PC-3 (cell line): ENCODE measurements around the gene RALA. TPM values are rescaled to one million over a fixed set of nuclear protein-coding genes. Genes with fewer than 3 reads are reported as not detected.

Experiments used
- ATAC-seq: fragments of 200-7000 bp; cut with Tn5 transposase; 2 replicates; pipeline ENCODE4 v1.9.1; 2020; ENCODE audit warnings: mild to moderate bottlenecking, moderate library complexity
- BruUV-seq: library from RNA; stranded (reverse); fragments of 400-500 nt; replicated peaks from 2 replicates; lab custom pipeline; 2021; lab: Mats Ljungman, UMichigan
- CTCF ChIA-PET: fragments of 300-600 bp; sonication (Branson Sonifier 250); formaldehyde crosslinking; loops from one replicate; lab custom pipeline; 2022; ENCODE audit warnings: antibody characterized with exemption; lab: Charles Lee
- POLR2A ChIA-PET: fragments of 300-600 bp; sonication (Branson Sonifier 250); formaldehyde crosslinking; loops from one replicate; lab custom pipeline; 2022; ENCODE audit warnings: antibody characterized with exemption; ENCODE audit not compliant: unreplicated experiment; lab: Charles Lee
- DNase-seq: peaks from one replicate; pipeline ENCODE4 v3.0.0-alpha.2; 2015
- H2AFZ ChIP-seq: fragments of 300-600 bp; sonication (generic); 2 replicates; pipeline ENCODE4 v1.6.0; 2016; ENCODE audit warnings: antibody characterized with exemption, low read length
- H3F3A ChIP-seq: fragments of 300-600 bp; sonication (generic); one replicate; pipeline ENCODE4 v1.6.0; 2017; ENCODE audit warnings: antibody characterized with exemption, low read length, control low read depth, mild to moderate bottlenecking; ENCODE audit not compliant: unreplicated experiment
- H3K27ac ChIP-seq: fragments of 300-600 bp; sonication (generic); 2 replicates; pipeline ENCODE4 v1.5.1; 2016; ENCODE audit warnings: mild to moderate bottlenecking, low read length
- H3K27me3 ChIP-seq: fragments of 300-600 bp; sonication (generic); 2 replicates; pipeline ENCODE4 v1.6.1; 2016; ENCODE audit warnings: low read length, mixed read lengths
- H3K36me3 ChIP-seq: fragments of 300-600 bp; sonication (generic); 2 replicates; pipeline ENCODE4 v1.6.1; 2016; ENCODE audit warnings: low read depth, mixed run types, low read length, mixed read lengths
- H3K4me1 ChIP-seq: fragments of 300-600 bp; sonication (generic); 2 replicates; pipeline ENCODE4 v1.5.1; 2016; ENCODE audit warnings: low read length; ENCODE audit not compliant: insufficient read depth
- H3K4me2 ChIP-seq: fragments of 300-600 bp; sonication (generic); 2 replicates; pipeline ENCODE4 v1.6.0; 2016; ENCODE audit warnings: low read length
- H3K4me3 ChIP-seq: fragments of 300-600 bp; sonication (generic); 2 replicates; pipeline ENCODE4 v1.5.1; 2016; ENCODE audit warnings: mild to moderate bottlenecking, low read length, mixed read lengths
- H3K79me2 ChIP-seq: fragments of 300-600 bp; sonication (generic); 2 replicates; pipeline ENCODE4 v1.6.1; 2017; ENCODE audit warnings: low read length, mixed read lengths
- H3K9ac ChIP-seq: fragments of 300-600 bp; sonication (generic); 2 replicates; pipeline ENCODE4 v1.6.0; 2016; ENCODE audit warnings: mild to moderate bottlenecking, low read length
- H3K9me2 ChIP-seq: fragments of 300-600 bp; sonication (generic); replicated peaks from 2 replicates; pipeline ENCODE4 v1.6.1; 2016; ENCODE audit warnings: mixed run types, low read length, mixed read lengths
- H3K9me3 ChIP-seq: fragments of 300-600 bp; sonication (generic); 2 replicates; pipeline ENCODE4 v1.6.1; 2016; ENCODE audit warnings: low read length, mixed read lengths
- H4K20me1 ChIP-seq: fragments of 300-600 bp; sonication (generic); 2 replicates; pipeline ENCODE4 v1.6.1; 2016; ENCODE audit warnings: low read length, mixed read lengths
- EZH2 ChIP-seq: fragments of 300-600 bp; sonication (generic); IDR thresholded peaks from one replicate; pipeline ENCODE4 v1.6.1; 2017; ENCODE audit warnings: antibody characterized with exemption, mild to moderate bottlenecking, low read length; ENCODE audit not compliant: unreplicated experiment
- EZH2phosphoT487 ChIP-seq: fragments of 300-600 bp; sonication (generic); IDR thresholded peaks from 2 replicates; pipeline ENCODE4 v1.6.1; 2018; ENCODE audit warnings: mild to moderate bottlenecking, antibody characterized with exemption, low read length, borderline replicate concordance
- intact Hi-C: fragments of 100-400 bp; cut with micrococcal nuclease; formaldehyde crosslinking; loops from 2 replicates; pipeline ENCODE4 v1.9.0; 2023
- total RNA-seq: library from RNA; depleted of rRNA; stranded (reverse); fragments of >200 nt; gene quantifications from 2 replicates; pipeline ENCODE4 v1.2.3, GENCODE V29; 2014
- TF ChIP-seq, protein P1 (sequence below): fragments of 300-600 bp; sonication (generic); conservative IDR thresholded peaks from 2 replicates; pipeline ENCODE4 v1.5.1; 2017; ENCODE audit warnings: antibody characterized with exemption, low read depth, mild to moderate bottlenecking, low read length

Gene RALA
- total RNA-seq, 1 experiment from 2014 or later, result 12.9 TPM

DNA sequence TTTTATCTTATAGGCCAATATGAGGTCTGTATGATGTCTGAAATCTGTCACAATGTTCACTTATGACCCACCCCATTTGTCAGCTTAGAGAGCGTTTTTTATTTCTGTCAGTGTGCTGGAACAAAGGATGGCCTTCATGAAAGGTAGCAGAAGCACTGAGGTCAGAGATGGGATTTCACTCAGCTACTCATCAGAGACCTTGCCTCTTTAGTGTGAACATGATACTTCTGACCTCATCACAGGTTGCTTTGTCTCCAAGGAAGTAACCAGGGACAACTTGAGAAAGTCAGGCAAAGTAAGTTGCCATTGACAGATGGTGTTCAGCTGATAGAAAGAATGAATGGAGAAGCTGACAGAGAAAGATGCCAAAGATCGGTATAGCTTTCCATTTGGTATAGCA lies 40.8 kb upstream of the RALA start:
- no peak overlapping the region for H3K27ac ChIP-seq
- no peaks in the 10 kb centered on the region for H3K9me3 ChIP-seq
- no peaks in the 10 kb centered on the region for H3F3A ChIP-seq
- intact Hi-C loops, result loop anchor here (5.0 to 10.0 kb wide), 3 partner anchors 110 to 470 kb away; no protein-coding TSS in a partner anchor
- H3K9ac ChIP-seq, result no peak overlapping the region
- H3K4me3 ChIP-seq, result no peak overlapping the region
- ChIA-PET CTCF (no interaction called here), POLR2A (no interaction called here)
- TF ChIP-seq EZH2phosphoT487 (no peak), EZH2 (no peak)
- TF ChIP-seq, protein P1, sequence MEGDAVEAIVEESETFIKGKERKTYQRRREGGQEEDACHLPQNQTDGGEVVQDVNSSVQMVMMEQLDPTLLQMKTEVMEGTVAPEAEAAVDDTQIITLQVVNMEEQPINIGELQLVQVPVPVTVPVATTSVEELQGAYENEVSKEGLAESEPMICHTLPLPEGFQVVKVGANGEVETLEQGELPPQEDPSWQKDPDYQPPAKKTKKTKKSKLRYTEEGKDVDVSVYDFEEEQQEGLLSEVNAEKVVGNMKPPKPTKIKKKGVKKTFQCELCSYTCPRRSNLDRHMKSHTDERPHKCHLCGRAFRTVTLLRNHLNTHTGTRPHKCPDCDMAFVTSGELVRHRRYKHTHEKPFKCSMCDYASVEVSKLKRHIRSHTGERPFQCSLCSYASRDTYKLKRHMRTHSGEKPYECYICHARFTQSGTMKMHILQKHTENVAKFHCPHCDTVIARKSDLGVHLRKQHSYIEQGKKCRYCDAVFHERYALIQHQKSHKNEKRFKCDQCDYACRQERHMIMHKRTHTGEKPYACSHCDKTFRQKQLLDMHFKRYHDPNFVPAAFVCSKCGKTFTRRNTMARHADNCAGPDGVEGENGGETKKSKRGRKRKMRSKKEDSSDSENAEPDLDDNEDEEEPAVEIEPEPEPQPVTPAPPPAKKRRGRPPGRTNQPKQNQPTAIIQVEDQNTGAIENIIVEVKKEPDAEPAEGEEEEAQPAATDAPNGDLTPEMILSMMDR, result no peak
- no TSS peak for BruUV-seq
- DNase-seq, result no peak
- no peaks in the 10 kb centered on the region for H3K36me3 ChIP-seq
- H2AFZ ChIP-seq, result no peak overlapping the region
- H3K27me3 ChIP-seq, result no peaks in the 10 kb centered on the region
- no peaks in the 10 kb centered on the region for H4K20me1 ChIP-seq
- no peaks in the 10 kb centered on the region for H3K79me2 ChIP-seq
- H3K9me2 ChIP-seq, result no peaks in the 10 kb centered on the region
- no peak overlapping the region for H3K4me2 ChIP-seq
- H3K4me1 ChIP-seq, result no peaks in the 10 kb centered on the region
- no peak for ATAC-seq

DNA sequence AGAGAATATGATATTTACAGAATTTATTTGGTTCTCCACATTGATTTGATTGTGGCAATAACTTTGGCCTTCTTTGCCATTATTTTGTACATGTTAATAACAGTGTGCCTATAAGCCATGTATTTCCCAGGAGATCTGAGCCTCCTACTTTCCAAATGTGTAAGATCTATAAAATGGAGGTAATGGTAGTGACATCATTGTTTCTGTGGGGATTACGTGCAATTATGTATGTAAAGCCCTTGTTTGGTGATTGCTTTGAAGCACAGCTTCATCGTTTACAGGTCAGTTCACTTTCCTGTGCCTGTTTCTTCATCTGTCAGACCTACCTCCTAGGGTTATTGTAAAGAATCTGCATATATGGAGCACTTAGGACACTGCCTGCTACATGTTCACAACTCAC lies 39.8 kb upstream of the RALA start:
- no peaks in the 10 kb centered on the region for H4K20me1 ChIP-seq
- no peaks in the 10 kb centered on the region for H3K9me3 ChIP-seq
- ATAC-seq (no peak), DNase-seq (no peak)
- no peak overlapping the region for H3K4me2 ChIP-seq
- no peaks in the 10 kb centered on the region for H3K36me3 ChIP-seq
- TF ChIP-seq EZH2 (no peak), EZH2phosphoT487 (no peak)
- TF ChIP-seq, protein P1, result no peak
- H3F3A ChIP-seq, result no peaks in the 10 kb centered on the region
- no peaks in the 10 kb centered on the region for H3K9me2 ChIP-seq
- H3K4me1 ChIP-seq, result no peaks in the 10 kb centered on the region
- no peak overlapping the region for H3K9ac ChIP-seq
- no peaks in the 10 kb centered on the region for H3K27me3 ChIP-seq
- intact Hi-C loops, result loop anchor here (5.0 to 10.0 kb wide), 3 partner anchors 109 to 469 kb away; no protein-coding TSS in a partner anchor
- H3K4me3 ChIP-seq, result no peak overlapping the region
- no peak overlapping the region for H3K27ac ChIP-seq
- BruUV-seq, result no TSS peak
- no peak overlapping the region for H2AFZ ChIP-seq
- CTCF ChIA-PET, result no interaction called here
- POLR2A ChIA-PET, result interaction anchor here (1.0 kb wide), 1 partner anchor 38 kb away, joined by 3 read pairs; no protein-coding TSS in a partner anchor
- H3K79me2 ChIP-seq, result no peaks in the 10 kb centered on the region

DNA sequence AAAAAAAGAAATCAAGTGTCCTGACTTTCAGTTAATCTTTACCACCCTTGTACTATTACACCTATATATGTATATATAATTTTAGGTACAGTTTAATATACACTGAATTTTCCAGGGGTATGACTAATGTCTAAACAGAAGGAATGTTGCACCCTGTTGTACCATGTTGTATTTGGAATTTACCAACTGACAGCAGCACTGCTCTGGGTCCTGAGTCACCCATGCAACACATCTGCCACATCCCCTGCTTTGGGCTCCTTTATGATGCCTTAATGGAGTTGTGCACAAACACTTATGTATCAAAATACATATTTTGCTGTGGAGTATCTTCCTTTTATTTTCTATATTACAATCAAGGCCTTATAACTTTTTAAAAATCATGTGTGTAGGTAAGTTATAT lies 36.0 kb upstream of the RALA start:
- POLR2A ChIA-PET, result no interaction called here
- H3K27me3 ChIP-seq, result no peaks in the 10 kb centered on the region

More for the DNA sequence above, 36.0 kb upstream of the RALA start:
- Histone ChIP-seq H3K9me2 (no peaks in the 10 kb centered on the region), H3K79me2 (no peaks in the 10 kb centered on the region), H4K20me1 (no peaks in the 10 kb centered on the region), H3K4me2 (no peak overlapping the region), H3K36me3 (no peaks in the 10 kb centered on the region), H3K4me1 (peaks cover 14% of the 10 kb centered on the region), H3K4me3 (no peak overlapping the region), H2AFZ (no peak overlapping the region), H3K9me3 (no peaks in the 10 kb centered on the region), H3F3A (no peaks in the 10 kb centered on the region), H3K27ac (no peak overlapping the region), H3K9ac (no peak overlapping the region)
- ATAC-seq (no peak), DNase-seq (peak; percentile 9)
- BruUV-seq, result no TSS peak
- intact Hi-C loops, result loop anchor here (10.0 kb wide), 1 partner anchor 247 kb away; no protein-coding TSS in a partner anchor
- CTCF ChIA-PET, result no interaction called here
- TF ChIP-seq EZH2, result no peak
- TF ChIP-seq, protein P1, result no peak
